Measurements from ENCODE around the gene TMEM41B. TPM values are rescaled to one million over a fixed set of nuclear protein-coding genes. Genes with fewer than 3 reads are reported as not detected.

TMEM41B gene
- total RNA-seq, 1 experiment from 2014 or later, result 67.2 TPM

DNA sequence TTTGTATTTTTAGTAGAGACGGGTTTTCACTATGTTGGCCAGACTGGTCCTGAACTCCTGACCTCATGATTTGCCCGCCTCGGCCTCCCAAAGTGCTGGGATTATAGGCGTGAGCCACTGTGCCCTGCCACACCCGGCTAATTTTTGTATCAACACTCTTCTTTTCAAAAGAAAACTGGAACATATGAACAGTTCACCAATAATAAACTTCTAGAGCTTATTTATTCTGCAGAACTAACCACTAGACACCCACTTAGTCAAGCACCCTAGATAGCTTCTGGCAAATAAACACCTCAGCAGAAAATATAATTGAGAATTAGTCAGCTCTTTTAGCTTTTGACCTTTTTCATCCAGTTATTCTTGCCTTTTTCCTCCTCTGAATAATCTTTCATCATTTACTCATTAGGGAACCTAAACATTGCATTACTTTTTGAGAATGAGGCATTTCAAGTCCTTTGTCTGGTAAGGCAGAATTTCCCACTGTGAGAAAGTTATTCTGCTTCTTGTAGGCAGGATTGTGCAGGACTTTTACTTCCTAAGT is 27.3 kb upstream of the TMEM41B start:
- no peak for ATAC-seq
- Histone ChIP-seq H4K20me1 (ENCODE audit: insufficient read depth) (no peaks in the 10 kb centered on the region), H3K4me3 (replicated peaks in 1 of 2; ENCODE audit: low read depth in 1 of 2, low read length in 2 of 2) (no peak overlapping the region), H3K27me3 (ENCODE audit: insufficient read depth, low read length) (no peaks in the 10 kb centered on the region), H2AFZ (ENCODE audit: low read depth, low read length, poor library complexity, severe bottlenecking) (no peak overlapping the region), H3K4me2 (ENCODE audit: low read length) (no peak overlapping the region), H3K4me1 (ENCODE audit: control insufficient read depth in 1 of 2, insufficient read depth in 2 of 2, low read length in 2 of 2) (peaks cover 0 to 4% of the 10 kb centered on the region in 2 experiments; a peak in 1 of 4 replicates), H3K27ac (ENCODE audit: low read depth, low read length) (no peak overlapping the region), H3K9ac (ENCODE audit: low read length) (no peak overlapping the region), H3K36me3 (ENCODE audit: control insufficient read depth in 1 of 2, insufficient read depth in 2 of 2, low read length in 2 of 2) (no peaks in the 10 kb centered on the region), H3K79me2 (ENCODE audit: insufficient read depth, low read length) (no peaks in the 10 kb centered on the region), H3K9me2 (ENCODE audit: insufficient read depth) (no peaks in the 10 kb centered on the region), H3K9me3 (ENCODE audit: control insufficient read depth in 1 of 2, insufficient read depth in 1 of 2, low read depth in 1 of 2, low read length in 2 of 2) (no peaks in the 10 kb centered on the region)
- intact Hi-C loops (cut with micrococcal nuclease), result no loop called here
- ChIA-PET RAD21 (ENCODE audit: low non-redundant PET in 1 of 2, low total read pairs in 2 of 2, uncharacterized antibody in 2 of 2, unreplicated experiment in 2 of 2) (no interaction called here), CTCF (no interaction called here), POLR2A (interaction anchor here (1.0 kb wide), 1 partner anchor 19 kb away, joined by 3 read pairs; no protein-coding TSS in a partner anchor)
- no peak for TF ChIP-seq RAD21 (IDR thresholded peaks at IDR 0.05; ENCODE audit: low read depth)
- TF ChIP-seq SRF (IDR thresholded peaks at IDR 0.05; ENCODE audit: low read depth), result no peak
- TF ChIP-seq ZNF274 (IDR thresholded peaks at IDR 0.05; ENCODE audit: low read depth, low read length), result no peak
- no peak for TF ChIP-seq JUND (IDR thresholded peaks at IDR 0.05)
- no peak for TF ChIP-seq SP1 (IDR thresholded peaks at IDR 0.05; ENCODE audit: low read depth)
- no peak for TF ChIP-seq EGR1 (IDR thresholded peaks at IDR 0.05; ENCODE audit: low read depth)
- TF ChIP-seq POLR2AphosphoS5 (IDR thresholded peaks at IDR 0.05; ENCODE audit: low read depth, low read length), result no peak
- TF ChIP-seq, protein P1, sequence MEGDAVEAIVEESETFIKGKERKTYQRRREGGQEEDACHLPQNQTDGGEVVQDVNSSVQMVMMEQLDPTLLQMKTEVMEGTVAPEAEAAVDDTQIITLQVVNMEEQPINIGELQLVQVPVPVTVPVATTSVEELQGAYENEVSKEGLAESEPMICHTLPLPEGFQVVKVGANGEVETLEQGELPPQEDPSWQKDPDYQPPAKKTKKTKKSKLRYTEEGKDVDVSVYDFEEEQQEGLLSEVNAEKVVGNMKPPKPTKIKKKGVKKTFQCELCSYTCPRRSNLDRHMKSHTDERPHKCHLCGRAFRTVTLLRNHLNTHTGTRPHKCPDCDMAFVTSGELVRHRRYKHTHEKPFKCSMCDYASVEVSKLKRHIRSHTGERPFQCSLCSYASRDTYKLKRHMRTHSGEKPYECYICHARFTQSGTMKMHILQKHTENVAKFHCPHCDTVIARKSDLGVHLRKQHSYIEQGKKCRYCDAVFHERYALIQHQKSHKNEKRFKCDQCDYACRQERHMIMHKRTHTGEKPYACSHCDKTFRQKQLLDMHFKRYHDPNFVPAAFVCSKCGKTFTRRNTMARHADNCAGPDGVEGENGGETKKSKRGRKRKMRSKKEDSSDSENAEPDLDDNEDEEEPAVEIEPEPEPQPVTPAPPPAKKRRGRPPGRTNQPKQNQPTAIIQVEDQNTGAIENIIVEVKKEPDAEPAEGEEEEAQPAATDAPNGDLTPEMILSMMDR (IDR thresholded peaks at IDR 0.05 in 2 of 3, conservative IDR thresholded peaks at IDR 0.05 in 1 of 3; ENCODE audit: borderline replicate concordance in 1 of 3, insufficient read depth in 1 of 3, low read depth in 2 of 3, low read length in 2 of 3), result no peak
- TF ChIP-seq ZFX (IDR thresholded peaks at IDR 0.05), result no peak
- TF ChIP-seq, protein P2, sequence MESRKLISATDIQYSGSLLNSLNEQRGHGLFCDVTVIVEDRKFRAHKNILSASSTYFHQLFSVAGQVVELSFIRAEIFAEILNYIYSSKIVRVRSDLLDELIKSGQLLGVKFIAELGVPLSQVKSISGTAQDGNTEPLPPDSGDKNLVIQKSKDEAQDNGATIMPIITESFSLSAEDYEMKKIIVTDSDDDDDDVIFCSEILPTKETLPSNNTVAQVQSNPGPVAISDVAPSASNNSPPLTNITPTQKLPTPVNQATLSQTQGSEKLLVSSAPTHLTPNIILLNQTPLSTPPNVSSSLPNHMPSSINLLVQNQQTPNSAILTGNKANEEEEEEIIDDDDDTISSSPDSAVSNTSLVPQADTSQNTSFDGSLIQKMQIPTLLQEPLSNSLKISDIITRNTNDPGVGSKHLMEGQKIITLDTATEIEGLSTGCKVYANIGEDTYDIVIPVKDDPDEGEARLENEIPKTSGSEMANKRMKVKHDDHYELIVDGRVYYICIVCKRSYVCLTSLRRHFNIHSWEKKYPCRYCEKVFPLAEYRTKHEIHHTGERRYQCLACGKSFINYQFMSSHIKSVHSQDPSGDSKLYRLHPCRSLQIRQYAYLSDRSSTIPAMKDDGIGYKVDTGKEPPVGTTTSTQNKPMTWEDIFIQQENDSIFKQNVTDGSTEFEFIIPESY (IDR thresholded peaks at IDR 0.05; ENCODE audit: extremely low read depth, insufficient replicate concordance, low read length), result no peak
- no peak for TF ChIP-seq CBX3 (IDR thresholded peaks at IDR 0.05; ENCODE audit: low read depth)
- no peak for TF ChIP-seq EZH2 (IDR thresholded peaks at IDR 0.05)
- TF ChIP-seq TCF7L2 (IDR thresholded peaks at IDR 0.05; ENCODE audit: borderline replicate concordance, extremely low read depth, insufficient read depth, insufficient read length), result no peak
- TF ChIP-seq EZH2phosphoT487 (IDR thresholded peaks at IDR 0.05; ENCODE audit: borderline replicate concordance), result no peak
- TF ChIP-seq SIN3A (IDR thresholded peaks at IDR 0.05; ENCODE audit: low read depth), result no peak
- no peak for DNase-seq (ENCODE audit: low read depth, low spot score)
- no TSS peak for BruUV-seq (replicated peaks)

All from HCT116 (cell line).